ENCODE data around the gene UIMC1.
"Not testable (repeated sequence)": the region's sequence is repeated elsewhere in the genome, so short reads cannot be mapped to it uniquely, and the experiment has no call there.

UIMC1 gene

DNA sequence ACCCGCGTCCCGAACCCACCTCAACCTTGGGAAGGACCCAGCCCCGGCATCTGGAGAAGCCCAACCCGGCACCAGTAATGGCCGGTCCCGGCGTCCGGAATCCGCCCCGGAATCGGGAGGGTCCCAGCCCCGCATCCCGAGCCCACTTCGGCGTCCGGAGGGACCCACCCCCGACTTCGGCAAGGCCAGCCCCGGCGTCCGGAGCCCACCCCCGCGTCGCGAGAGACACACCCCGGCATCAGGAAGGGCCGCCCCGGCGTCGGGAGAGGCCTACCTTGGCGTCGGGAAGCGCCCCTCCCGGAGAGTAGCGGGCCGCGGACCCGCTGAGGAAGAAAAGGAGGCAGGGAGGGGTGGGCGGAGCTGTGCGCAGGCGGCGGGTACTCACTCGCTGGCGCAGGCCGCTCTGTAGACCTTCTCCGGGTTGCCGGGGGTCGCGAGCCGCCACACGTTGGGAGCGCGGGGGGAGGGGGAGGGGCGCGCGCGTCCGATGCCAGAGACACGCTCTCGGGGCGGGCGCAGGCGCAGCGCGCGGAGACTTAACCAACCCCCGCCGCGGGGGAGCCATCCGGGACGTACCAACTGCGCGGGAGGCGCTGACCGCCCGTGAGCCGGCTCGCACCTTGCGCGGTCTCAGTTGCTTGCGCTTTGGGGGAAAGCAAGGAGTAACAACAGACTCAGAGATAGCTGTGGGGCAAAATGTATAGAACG, at the start of gene UIMC1:
Gene UIMC1, minus strand, starts transcription at position 515 of the 708 bp plus-strand sequence. CDS start 24,164 bp downstream, outside the sequence.
- Histone ChIP-seq H3K4me3 (ENCODE audit: low read depth, low read length) (peak within 1 kb of the TSS; percentile 91), H3K36me3 (ENCODE audit: control insufficient read depth, insufficient read depth, low read length) (no peaks in the 10 kb centered on the region), H2AFZ (peak within 1 kb of the TSS; percentile 89), H3K27ac (peak within 1 kb of the TSS; percentile 93), H3K79me2 (peaks cover 22% of the 10 kb centered on the region), H3K4me1 (peaks cover 2% of the 10 kb centered on the region), H3K4me2 (ENCODE audit: low read length) (peak within 1 kb of the TSS; percentile 70), H3K27me3 (ENCODE audit: control insufficient read depth, insufficient read depth, low read length) (no peaks in the 10 kb centered on the region), H3K9ac (peak within 1 kb of the TSS; percentile 73), H3K9me3 (ENCODE audit: control insufficient read depth, low read length) (no peaks in the 10 kb centered on the region)
- TF ChIP-seq, protein P1, sequence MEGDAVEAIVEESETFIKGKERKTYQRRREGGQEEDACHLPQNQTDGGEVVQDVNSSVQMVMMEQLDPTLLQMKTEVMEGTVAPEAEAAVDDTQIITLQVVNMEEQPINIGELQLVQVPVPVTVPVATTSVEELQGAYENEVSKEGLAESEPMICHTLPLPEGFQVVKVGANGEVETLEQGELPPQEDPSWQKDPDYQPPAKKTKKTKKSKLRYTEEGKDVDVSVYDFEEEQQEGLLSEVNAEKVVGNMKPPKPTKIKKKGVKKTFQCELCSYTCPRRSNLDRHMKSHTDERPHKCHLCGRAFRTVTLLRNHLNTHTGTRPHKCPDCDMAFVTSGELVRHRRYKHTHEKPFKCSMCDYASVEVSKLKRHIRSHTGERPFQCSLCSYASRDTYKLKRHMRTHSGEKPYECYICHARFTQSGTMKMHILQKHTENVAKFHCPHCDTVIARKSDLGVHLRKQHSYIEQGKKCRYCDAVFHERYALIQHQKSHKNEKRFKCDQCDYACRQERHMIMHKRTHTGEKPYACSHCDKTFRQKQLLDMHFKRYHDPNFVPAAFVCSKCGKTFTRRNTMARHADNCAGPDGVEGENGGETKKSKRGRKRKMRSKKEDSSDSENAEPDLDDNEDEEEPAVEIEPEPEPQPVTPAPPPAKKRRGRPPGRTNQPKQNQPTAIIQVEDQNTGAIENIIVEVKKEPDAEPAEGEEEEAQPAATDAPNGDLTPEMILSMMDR (IDR thresholded peaks at IDR 0.05), result no peak

DNA sequence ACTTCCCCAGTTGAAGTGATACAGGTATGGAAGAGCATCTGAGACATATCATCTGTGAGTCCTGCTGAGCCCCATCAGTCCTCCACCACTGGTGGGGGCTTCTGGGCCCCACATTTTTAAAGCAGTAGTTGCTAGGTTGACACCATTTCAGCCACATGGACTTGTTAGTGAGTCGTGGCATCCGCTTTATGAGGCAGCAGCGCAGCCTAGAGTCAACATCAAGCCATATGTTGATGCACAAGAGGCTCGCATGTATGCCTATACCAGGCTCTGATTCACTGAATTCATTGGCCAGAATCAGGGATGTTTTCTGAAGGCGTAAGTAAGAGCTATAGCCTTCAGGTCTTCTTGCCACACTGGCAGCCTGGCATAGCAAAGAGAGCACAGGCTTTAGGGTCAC, 42.7 kb upstream of the UIMC1 start:
- H3K79me2 ChIP-seq, result no peaks in the 10 kb centered on the region
- no peak overlapping the region for H3K4me2 ChIP-seq (ENCODE audit: low read length)
- no peaks in the 10 kb centered on the region for H3K36me3 ChIP-seq (ENCODE audit: control insufficient read depth, insufficient read depth, low read length)
- no peak overlapping the region for H2AFZ ChIP-seq
- no peak overlapping the region for H3K4me3 ChIP-seq (ENCODE audit: low read depth, low read length)
- no peak overlapping the region for H3K9ac ChIP-seq
- no peaks in the 10 kb centered on the region for H3K9me3 ChIP-seq (ENCODE audit: control insufficient read depth, low read length)
- H3K27ac ChIP-seq, result no peak overlapping the region
- no peaks in the 10 kb centered on the region for H3K4me1 ChIP-seq
- H3K27me3 ChIP-seq (ENCODE audit: control insufficient read depth, insufficient read depth, low read length), result no peaks in the 10 kb centered on the region
- TF ChIP-seq, protein P1 (IDR thresholded peaks at IDR 0.05), result no peak

- not testable (repeated sequence) for H3K4me1 ChIP-seq; H2AFZ ChIP-seq; H3K36me3 ChIP-seq (ENCODE audit: control insufficient read depth, insufficient read depth, low read length); H3K27me3 ChIP-seq (ENCODE audit: control insufficient read depth, insufficient read depth, low read length); H3K9ac ChIP-seq; H3K9me3 ChIP-seq (ENCODE audit: control insufficient read depth, low read length); H3K4me3 ChIP-seq (ENCODE audit: low read depth, low read length); H3K79me2 ChIP-seq; H3K4me2 ChIP-seq (ENCODE audit: low read length); H3K27ac ChIP-seq
These were observed 42.0 kb upstream of the UIMC1 start for GRCh38 chr5:177048531-177048930.

DNA sequence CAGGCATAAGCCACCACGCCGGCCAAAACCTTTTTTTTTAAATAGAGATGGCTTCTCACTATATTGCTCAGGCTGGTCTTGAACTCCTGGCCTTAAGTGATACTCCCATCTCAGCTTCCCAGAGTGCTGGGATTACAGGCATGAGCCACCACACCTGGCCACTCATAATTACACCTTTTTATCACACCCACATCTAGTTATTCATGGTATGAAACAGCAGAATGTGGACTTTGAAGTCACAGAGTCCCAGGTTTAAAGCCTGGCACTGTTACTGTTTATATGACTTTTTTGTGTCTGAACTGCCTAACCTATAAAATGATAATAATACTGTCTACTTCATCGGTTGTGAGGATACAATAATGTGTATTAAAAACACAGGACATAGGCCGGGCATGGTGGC, 39.1 kb upstream of the UIMC1 start:
- H3K9me3 ChIP-seq (ENCODE audit: control insufficient read depth, low read length), result no peaks in the 10 kb centered on the region
- no peaks in the 10 kb centered on the region for H3K4me1 ChIP-seq
- no peak overlapping the region for H3K4me3 ChIP-seq (ENCODE audit: low read depth, low read length)
- H3K9ac ChIP-seq, result no peak overlapping the region
- H2AFZ ChIP-seq, result no peak overlapping the region
- H3K27me3 ChIP-seq (ENCODE audit: control insufficient read depth, insufficient read depth, low read length), result no peaks in the 10 kb centered on the region
- no peak overlapping the region for H3K4me2 ChIP-seq (ENCODE audit: low read length)
- H3K36me3 ChIP-seq (ENCODE audit: control insufficient read depth, insufficient read depth, low read length), result no peaks in the 10 kb centered on the region
- TF ChIP-seq, protein P1 (IDR thresholded peaks at IDR 0.05), result no peak
- no peak overlapping the region for H3K27ac ChIP-seq
- H3K79me2 ChIP-seq, result no peaks in the 10 kb centered on the region

- H3K9me3 ChIP-seq (ENCODE audit: control insufficient read depth, low read length), result no peaks in the 10 kb centered on the region
- no peak overlapping the region for H3K4me2 ChIP-seq (ENCODE audit: low read length)
- H3K4me3 ChIP-seq (ENCODE audit: low read depth, low read length), result no peak overlapping the region
- no peak overlapping the region for H3K9ac ChIP-seq
- no peak overlapping the region for H3K27ac ChIP-seq
- H3K36me3 ChIP-seq (ENCODE audit: control insufficient read depth, insufficient read depth, low read length), result no peaks in the 10 kb centered on the region
- H3K27me3 ChIP-seq (ENCODE audit: control insufficient read depth, insufficient read depth, low read length), result no peaks in the 10 kb centered on the region
- H2AFZ ChIP-seq, result no peak overlapping the region
- no peaks in the 10 kb centered on the region for H3K4me1 ChIP-seq
- no peaks in the 10 kb centered on the region for H3K79me2 ChIP-seq
- TF ChIP-seq, protein P1 (IDR thresholded peaks at IDR 0.05), result no peak
These were observed 38.1 kb upstream of the UIMC1 start for GRCh38 chr5:177044641-177045040.

Data from parathyroid adenoma (tissue), 2 donors.